Neuron (in vitro differentiated cells): ENCODE data around the gene PRLH.
"Not testable (repeated sequence)": the region's sequence is repeated elsewhere in the genome, so short reads cannot be mapped to it uniquely, and the experiment has no call there.

ENCODE experiments used
- H2AFZ ChIP-seq: one replicate; pipeline ENCODE4 v1.6.1; 2013; ENCODE audit warnings: low read depth, mild to moderate bottlenecking, inconsistent platforms, low read length, moderate library complexity
- H3K27me3 ChIP-seq: one replicate; pipeline ENCODE4 v1.6.1; 2013; ENCODE audit warnings: low read length; ENCODE audit not compliant: insufficient read depth
- H3K36me3 ChIP-seq: one replicate; pipeline ENCODE4 v1.6.1; 2013; ENCODE audit warnings: low read length; ENCODE audit not compliant: insufficient read depth
- H3K4me1 ChIP-seq: one replicate; pipeline ENCODE4 v1.6.1; 2013; ENCODE audit warnings: low read length; ENCODE audit not compliant: insufficient read depth
- H3K4me3 ChIP-seq: 2 replicates; pipeline ENCODE4 v1.5.1; 2013; ENCODE audit warnings: mild to moderate bottlenecking, low read length, moderate library complexity
- H3K9me3 ChIP-seq: one replicate; pipeline ENCODE4 v1.6.1; 2013; ENCODE audit warnings: low read length

The PRLH gene

GRCh38 chr2:237585590-237586221, 19.3 kb downstream of the PRLH start:
- Histone ChIP-seq H3K4me1 (peaks cover 5% of the 10 kb centered on the region), H3K4me3 (no peak overlapping the region), H3K9me3 (no peaks in the 10 kb centered on the region), H2AFZ (no peak overlapping the region), H3K27me3 (no peaks in the 10 kb centered on the region), H3K36me3 (no peaks in the 10 kb centered on the region)

GRCh38 chr2:237588044-237588696, 21.8 kb downstream of the PRLH start:
- Histone ChIP-seq H3K4me1 (no peaks in the 10 kb centered on the region), H3K9me3 (no peaks in the 10 kb centered on the region), H3K36me3 (no peaks in the 10 kb centered on the region), H3K4me3 (no peak overlapping the region), H2AFZ (no peak overlapping the region), H3K27me3 (no peaks in the 10 kb centered on the region)

GRCh38 chr2:237590272-237591140, 24.1 kb downstream of the PRLH start, which contains the start of gene RAB17:
RAB17 (minus strand) TSS chr2:237590734; CDS start chr2:237586154, 4,580 bp downstream.
- H3K36me3 ChIP-seq: no peaks in the 10 kb centered on the region
- H3K9me3 ChIP-seq: no peaks in the 10 kb centered on the region
- no peaks in the 10 kb centered on the region for H3K27me3 ChIP-seq
- no peak within 1 kb of the TSS for H2AFZ ChIP-seq
- H3K4me3 ChIP-seq: no peak within 1 kb of the TSS
- H3K4me1 ChIP-seq: peaks cover 4% of the 10 kb centered on the region

GRCh38 chr2:237591141-237591881, 24.9 kb downstream of the PRLH start:
- Histone ChIP-seq H3K4me3 (no peak overlapping the region), H3K9me3 (no peaks in the 10 kb centered on the region), H3K4me1 (peaks cover 4% of the 10 kb centered on the region), H3K36me3 (no peaks in the 10 kb centered on the region), H3K27me3 (no peaks in the 10 kb centered on the region), H2AFZ (no peak overlapping the region)

- H2AFZ ChIP-seq: no peak overlapping the region
- no peak overlapping the region for H3K4me3 ChIP-seq
- H3K9me3 ChIP-seq: no peaks in the 10 kb centered on the region
- no peaks in the 10 kb centered on the region for H3K27me3 ChIP-seq
- peaks cover 4% of the 10 kb centered on the region for H3K4me1 ChIP-seq
- no peaks in the 10 kb centered on the region for H3K36me3 ChIP-seq
Observed at GRCh38 chr2:237592425-237592980, 26.1 kb downstream of the PRLH start.

GRCh38 chr2:237593036-237593435, 26.7 kb downstream of the PRLH start:
- Histone ChIP-seq H3K27me3 (no peaks in the 10 kb centered on the region), H3K4me1 (peaks cover 4% of the 10 kb centered on the region), H2AFZ (no peak overlapping the region), H3K36me3 (no peaks in the 10 kb centered on the region), H3K4me3 (no peak overlapping the region), H3K9me3 (no peaks in the 10 kb centered on the region)

GRCh38 chr2:237593596-237594320, 27.4 kb downstream of the PRLH start:
- H3K27me3 ChIP-seq: no peaks in the 10 kb centered on the region
- H3K4me1 ChIP-seq: peaks cover 4% of the 10 kb centered on the region
- H3K36me3 ChIP-seq: no peaks in the 10 kb centered on the region
- no peak overlapping the region for H2AFZ ChIP-seq
- H3K9me3 ChIP-seq: no peaks in the 10 kb centered on the region
- no peak overlapping the region for H3K4me3 ChIP-seq

- Histone ChIP-seq H3K4me1 (peaks cover 4% of the 10 kb centered on the region), H3K4me3 (no peak overlapping the region), H3K36me3 (no peaks in the 10 kb centered on the region), H2AFZ (no peak overlapping the region), H3K27me3 (no peaks in the 10 kb centered on the region), H3K9me3 (no peaks in the 10 kb centered on the region)
Observed at GRCh38 chr2:237594514-237594871, 28.1 kb downstream of the PRLH start.

GRCh38 chr2:237595829-237596519, 29.6 kb downstream of the PRLH start:
- H3K27me3 ChIP-seq, H2AFZ ChIP-seq, H3K9me3 ChIP-seq, H3K4me3 ChIP-seq, H3K4me1 ChIP-seq, H3K36me3 ChIP-seq: not testable (repeated sequence)

GRCh38 chr2:237596520-237597195, 30.3 kb downstream of the PRLH start:
- H3K36me3 ChIP-seq: no peaks in the 10 kb centered on the region
- no peak overlapping the region for H2AFZ ChIP-seq
- H3K4me1 ChIP-seq: peaks cover 4% of the 10 kb centered on the region
- peaks cover 4% of the 10 kb centered on the region for H3K27me3 ChIP-seq
- H3K9me3 ChIP-seq: no peaks in the 10 kb centered on the region
- no peak overlapping the region for H3K4me3 ChIP-seq
